ENCODE measurements around the gene CDRT4.

The CDRT4 gene

DNA sequence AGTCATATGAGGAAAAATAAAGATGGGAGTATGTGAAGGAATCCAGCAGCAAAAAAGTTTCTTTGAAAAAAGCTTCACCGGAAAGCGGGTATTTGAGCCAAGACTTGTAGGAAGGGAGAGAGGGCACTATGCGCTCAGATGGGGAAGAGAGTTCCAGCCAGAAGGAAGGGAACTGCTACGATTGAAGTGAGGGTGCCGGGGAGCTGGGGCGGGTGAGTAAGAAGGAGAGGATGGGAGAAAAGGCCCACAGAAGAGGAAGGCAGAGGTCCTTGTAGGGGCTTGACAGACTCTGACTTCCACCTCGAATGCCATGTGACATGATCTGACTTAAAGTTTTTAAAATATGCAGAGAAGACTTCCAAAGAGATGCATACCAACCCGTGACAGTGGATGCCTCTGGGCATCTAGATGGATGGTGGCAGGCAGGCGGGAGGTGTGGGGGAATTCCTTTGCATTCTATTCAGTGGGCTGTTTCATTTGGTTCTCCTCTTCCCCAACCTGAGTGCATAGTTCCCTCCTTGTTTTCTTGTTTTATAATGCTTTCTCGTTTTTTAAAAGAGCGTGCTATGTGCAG is 44.9 kb downstream of the CDRT4 start:
- DNase-seq, result no peak

GRCh38 chr17:15418781-15419180 is 48.6 kb downstream of the CDRT4 start:
- no peak for DNase-seq

DNA sequence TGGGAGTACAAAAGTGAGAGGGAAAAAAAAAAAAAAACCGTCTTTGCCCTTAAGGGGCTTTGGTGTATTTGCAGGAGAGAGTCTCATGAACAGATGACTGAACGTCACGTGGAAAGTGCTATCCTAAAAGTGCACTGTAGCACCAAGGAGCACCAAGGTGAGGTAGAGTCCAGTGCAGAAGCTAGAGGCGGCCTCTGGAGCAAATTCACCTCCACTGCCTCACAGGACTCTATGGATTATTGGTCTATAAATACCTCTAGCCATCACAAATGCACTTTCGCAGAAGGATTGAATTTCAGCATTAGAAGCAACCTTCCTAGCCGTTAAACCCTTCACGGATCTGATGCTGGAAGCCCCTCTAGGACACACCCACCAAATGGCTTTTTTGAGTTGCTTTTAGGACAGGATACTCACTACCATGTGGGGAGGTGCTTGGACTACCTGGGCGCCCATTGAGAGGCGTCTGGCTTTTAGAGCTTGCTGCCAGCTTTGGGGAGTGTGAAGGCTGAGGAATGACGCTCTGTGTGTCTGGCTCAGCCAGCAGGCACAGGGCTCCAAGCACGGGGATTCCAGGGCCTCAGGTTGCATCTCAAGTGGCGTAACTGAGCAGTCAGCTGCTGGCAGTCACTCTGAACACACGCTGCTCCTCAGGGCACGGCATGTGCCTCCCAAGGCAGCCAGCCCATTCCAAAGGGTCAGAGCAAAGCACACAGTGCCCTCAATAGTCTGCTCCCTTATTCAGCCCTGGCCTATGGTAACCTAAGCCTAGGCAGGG is 52.7 kb downstream of the CDRT4 start:
- DNase-seq, result no peak

GRCh38 chr17:15413101-15413771 is 54.2 kb downstream of the CDRT4 start:
- DNase-seq, result no peak

GRCh38 chr17:15412606-15413005 is 54.8 kb downstream of the CDRT4 start:
- DNase-seq, result no peak

GRCh38 chr17:15411384-15412198 is 55.8 kb downstream of the CDRT4 start:
- peak; percentile 11 for DNase-seq

DNA sequence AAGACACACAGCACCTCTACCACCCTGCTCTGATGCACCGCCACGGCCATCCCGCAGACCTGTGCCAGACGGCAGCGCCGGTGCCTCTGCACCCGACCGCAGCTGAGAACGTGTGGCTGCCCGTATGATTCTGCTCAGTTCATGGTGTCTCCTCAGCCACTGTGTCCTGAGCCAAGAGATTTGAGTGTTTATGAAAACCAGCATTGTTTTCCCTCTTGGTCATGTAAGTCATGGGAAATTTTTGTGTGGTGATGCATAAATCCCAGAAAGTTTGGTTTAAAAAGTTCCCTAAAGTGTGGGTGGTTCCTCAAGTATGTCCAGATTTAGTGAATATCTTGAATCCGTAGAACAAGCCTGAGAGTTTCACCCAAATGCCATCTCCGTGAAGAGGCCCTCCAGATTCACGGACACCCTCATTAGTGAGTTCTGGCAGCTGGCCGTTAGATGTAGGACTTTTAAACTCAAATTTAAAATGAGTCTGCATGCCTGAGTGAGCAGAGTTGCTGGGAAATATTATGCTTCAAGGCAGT is 57.6 kb downstream of the CDRT4 start:
- DNase-seq, result no peak

DNA sequence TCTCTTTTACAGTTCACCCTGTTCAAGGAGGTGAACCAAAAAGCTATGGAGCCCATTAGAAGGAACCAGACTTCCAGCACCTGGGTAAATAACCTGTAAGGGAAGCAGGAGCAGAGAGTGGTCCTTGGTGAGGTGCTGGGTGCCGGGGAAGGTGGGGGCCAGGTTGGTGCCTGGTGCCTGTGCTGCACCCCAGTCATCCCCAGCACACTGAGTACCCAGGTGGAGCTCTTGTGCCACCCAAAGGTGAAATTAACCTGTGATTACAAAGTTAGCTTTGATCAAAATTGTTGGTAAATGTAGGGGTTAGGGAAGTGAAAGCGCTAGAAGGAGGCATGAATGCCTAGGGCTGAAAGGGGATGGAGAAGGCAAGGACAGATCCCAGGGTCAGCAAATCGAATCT is 58.6 kb downstream of the CDRT4 start:
- DNase-seq, result no peak

DNA sequence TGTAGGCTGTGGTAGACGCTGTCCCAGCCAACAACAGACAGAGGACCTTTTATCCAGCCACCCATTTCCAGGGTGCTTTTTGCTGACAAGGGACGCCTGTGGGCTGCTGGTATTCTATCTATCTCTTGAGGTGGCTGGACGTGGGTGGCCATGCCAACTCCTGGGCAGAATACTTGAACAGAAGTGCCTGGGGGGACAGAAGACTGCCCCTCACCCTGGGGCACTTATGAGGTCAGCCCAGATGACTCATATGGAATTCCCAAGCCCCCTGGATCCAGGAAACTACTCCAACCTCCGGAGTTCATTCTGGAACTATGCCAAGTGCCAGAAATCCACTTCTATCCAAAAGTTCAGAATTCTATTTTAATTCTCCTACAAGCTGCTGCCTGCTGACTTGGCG is 61.3 kb downstream of the CDRT4 start:
- no peak for DNase-seq

DNA sequence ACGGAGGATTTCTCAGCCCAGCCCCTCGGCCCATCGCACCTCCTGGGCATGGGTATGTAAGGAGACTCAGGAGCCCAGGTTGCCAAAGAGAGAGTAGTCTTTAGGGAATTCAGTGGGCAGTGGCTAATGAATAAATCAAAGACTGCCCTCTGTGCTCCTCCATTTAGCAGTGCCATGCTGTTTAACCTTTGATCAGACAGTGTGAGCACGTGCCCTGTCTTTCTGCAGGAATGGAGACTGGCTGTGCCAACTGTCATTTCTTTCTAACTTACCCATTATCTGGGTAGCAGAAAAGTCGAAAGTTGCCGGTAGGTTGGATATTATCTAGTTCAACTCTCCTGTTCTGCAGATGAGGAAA is 62.4 kb downstream of the CDRT4 start:
- no peak for DNase-seq

- DNase-seq, result no peak
These were observed 63.0 kb downstream of the CDRT4 start for GRCh38 chr17:15404106-15405057.

GRCh38 chr17:15403276-15403939 is 64.0 kb downstream of the CDRT4 start:
- DNase-seq, result no peak

- DNase-seq, result no peak
These were observed 68.0 kb downstream of the CDRT4 start for GRCh38 chr17:15399443-15399842.

- no peak for DNase-seq
These were observed 68.6 kb downstream of the CDRT4 start for GRCh38 chr17:15398736-15399331.

- peak; percentile 52 for DNase-seq
These were observed 69.1 kb downstream of the CDRT4 start for GRCh38 chr17:15398291-15398690.

- DNase-seq, result peak; percentile 47
These were observed 69.8 kb downstream of the CDRT4 start for GRCh38 chr17:15397620-15398019.

- DNase-seq, result no peak
These were observed 72.3 kb downstream of the CDRT4 start for GRCh38 chr17:15395091-15395490.

DNA sequence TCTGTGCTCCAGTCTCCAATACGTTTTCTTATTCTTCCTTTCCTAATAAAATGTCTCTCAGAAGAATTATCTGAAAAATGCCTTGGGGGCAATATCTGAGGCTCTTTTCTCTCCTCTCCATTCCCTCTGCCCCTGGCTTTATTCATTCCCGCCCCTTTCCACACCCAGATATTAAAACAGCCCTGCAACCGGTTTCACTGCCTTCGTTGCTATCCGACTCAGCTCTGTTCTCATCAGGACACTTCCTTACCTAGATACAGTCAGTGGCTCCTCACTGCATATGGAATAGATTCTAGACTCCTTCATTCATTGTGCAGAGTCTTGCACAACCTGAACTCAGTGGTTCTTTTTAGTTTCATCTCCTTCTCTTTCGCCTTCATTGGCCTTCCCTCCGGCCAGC is 74.0 kb downstream of the CDRT4 start:
- DNase-seq, result no peak

GRCh38 chr17:15392326-15392741 is 75.1 kb downstream of the CDRT4 start:
- no peak for DNase-seq

DNA sequence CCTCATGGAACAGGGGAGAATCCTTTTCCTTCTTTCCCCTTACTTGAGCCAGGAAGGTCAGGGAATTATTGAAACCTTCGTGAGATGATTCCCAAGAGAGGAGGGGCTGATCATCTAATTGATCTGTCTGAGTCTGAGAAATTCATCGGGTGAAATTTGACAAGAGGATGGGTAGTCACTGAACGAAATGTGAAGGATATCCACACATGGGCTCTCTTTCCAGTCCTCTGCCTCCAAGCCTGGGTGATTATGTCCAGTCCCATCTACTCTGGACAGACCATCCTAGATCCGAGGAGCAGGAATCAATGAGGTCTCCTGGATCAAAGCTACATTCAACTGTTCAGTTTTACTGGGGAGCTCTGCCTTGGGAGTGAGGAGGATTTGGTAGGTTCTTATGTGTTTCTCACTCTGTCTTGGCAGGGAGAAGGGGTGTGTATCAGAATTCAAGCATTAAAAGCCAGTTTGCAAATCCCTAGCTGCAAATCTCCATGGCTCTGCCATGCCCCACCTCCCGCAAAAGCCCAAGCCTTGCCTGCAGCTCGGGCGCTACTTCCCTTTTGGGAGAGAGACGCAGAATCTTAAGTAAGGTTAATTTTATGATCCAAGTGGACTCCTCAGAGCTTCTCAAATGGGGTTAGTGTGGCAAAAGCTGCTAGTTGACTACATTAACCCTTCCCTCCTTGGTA is 78.9 kb downstream of the CDRT4 start:
- no peak for DNase-seq
